K562 treated with DMSO at 1 percent for 48 hours (cell line): Measurements from ENCODE around the gene SPRN. TPM values are rescaled to one million over a fixed set of nuclear protein-coding genes. Genes with fewer than 3 reads are reported as not detected.

Experiments
- total RNA-seq: library from RNA; unstranded; fragments of 300-600 nt; gene quantifications from 2 replicates; pipeline ENCODE4 v1.2.3, GENCODE V29; 2022; ENCODE audit warnings: low replicate concordance; ENCODE audit errors: extremely low read depth

Gene SPRN
- total RNA-seq, result not detected in 2 replicates

GRCh38 chr10:133424601-133425000 lies at the start of gene SPRN:
SPRN (minus strand) TSS chr10:133424625; CDS start chr10:133423681, 944 bp downstream.

GRCh38 chr10:133453516-133454203 lies 29.2 kb upstream of the SPRN start, which contains the start of gene SCART1:
SCART1 (plus strand) TSS chr10:133453945; CDS start chr10:133453998, 53 bp downstream.

GRCh38 chr10:133394064-133394663 lies 30.3 kb downstream of the SPRN start, which contains the start of gene MTG1:
MTG1 (plus strand) TSS chr10:133394157; CDS start chr10:133394221, 64 bp downstream.

GRCh38 chr10:133379152-133379800 lies 45.1 kb downstream of the SPRN start, which contains the start of gene PAOX:
PAOX (plus strand) TSS chr10:133379262; CDS start chr10:133379317, 55 bp downstream.

GRCh38 chr10:133373174-133374090 lies 51.0 kb downstream of the SPRN start, which contains the start of gene ECHS1:
ECHS1 (minus strand) TSS chr10:133373354; CDS start chr10:133373333, 21 bp downstream.

Other genes starting within 250 kb of the SPRN start
- gene UTF1, start 194.4 kb downstream of the SPRN start, total RNA-seq, result not detected in 2 replicates
- gene VENTX, start 186.8 kb downstream of the SPRN start, total RNA-seq, result not detected in 2 replicates
- not detected in 2 replicates for gene ADAM8, start 147.8 kb downstream of the SPRN start, total RNA-seq
- not detected in 2 replicates for gene TUBGCP2, start 115.8 kb downstream of the SPRN start, total RNA-seq
- gene ZNF511, start 115.7 kb downstream of the SPRN start, total RNA-seq, result not detected in 2 replicates
- not detected in 2 replicates for gene CALY, start 87.7 kb downstream of the SPRN start, total RNA-seq
- not detected in 2 replicates for gene PRAP1, start 77.3 kb downstream of the SPRN start, total RNA-seq
- gene FUOM, start 66.6 kb downstream of the SPRN start, total RNA-seq, result not detected in 2 replicates
- gene ECHS1, start 51.3 kb downstream of the SPRN start, total RNA-seq, result not detected in 2 replicates
- gene PAOX, start 45.4 kb downstream of the SPRN start, total RNA-seq, result not detected in 2 replicates
- gene MTG1, start 30.5 kb downstream of the SPRN start, total RNA-seq, result not detected in 2 replicates
- gene SCART1, start 29.3 kb upstream of the SPRN start, total RNA-seq, result not detected in 2 replicates
- gene CYP2E1, start 102.7 kb upstream of the SPRN start, total RNA-seq, result not detected in 2 replicates
- gene SYCE1, start 141.0 kb upstream of the SPRN start, total RNA-seq, result not detected in 2 replicates
- not detected in 2 replicates for gene FRG2B, start 202.2 kb upstream of the SPRN start, total RNA-seq